Psoas muscle (tissue), 8 donors: ENCODE data around the gene TRPM3. TPM values are rescaled to one million over a fixed set of nuclear protein-coding genes. Genes with fewer than 3 reads are reported as not detected.

Source experiments
- ATAC-seq, 4 donors: fragments of 200-7000 bp; cut with Tn5 transposase; one replicate each; pipeline ENCODE4 v1.9.1; 2020; ENCODE audit warnings: moderate library complexity in 3 of 4, mild to moderate bottlenecking in 2 of 4
- DNase-seq, 2 donors: peaks; one replicate each; pipeline ENCODE4 v3.0.0-alpha.2; 2020
- H3K27ac ChIP-seq: fragments of 200-600 bp; one replicate; pipeline ENCODE4 v1.8.0; 2022
- H3K27me3 ChIP-seq, 3 donors: fragments of 200-600 bp in 1 of 3; one replicate each; pipeline versions ENCODE4 v1.6.1 to v1.8.0; 2013 to 2022; ENCODE audit warnings: low read length in 2 of 3, mild to moderate bottlenecking in 2 of 3, moderate library complexity in 1 of 3; ENCODE audit not compliant: insufficient read depth in 3 of 3
- H3K36me3 ChIP-seq, 2 donors: fragments of 200-600 bp in 1 of 2; one replicate each; pipeline versions ENCODE4 v1.6.1 to v1.8.0; 2013 to 2022; ENCODE audit warnings: low read depth in 1 of 2, mild to moderate bottlenecking in 1 of 2, moderate library complexity in 1 of 2; ENCODE audit not compliant: insufficient read depth in 1 of 2
- H3K4me1 ChIP-seq: fragments of 200-600 bp; one replicate; pipeline ENCODE4 v1.8.0; 2022
- H3K4me3 ChIP-seq: fragments of 200-600 bp; one replicate; pipeline ENCODE4 v1.8.0; 2022; ENCODE audit warnings: mild to moderate bottlenecking
- H3K9me3 ChIP-seq: fragments of 200-600 bp; one replicate; pipeline ENCODE4 v1.8.0; 2022
- CTCF ChIP-seq: fragments of 200-600 bp; IDR thresholded peaks from one replicate; pipeline ENCODE4 v1.8.0; 2022; ENCODE audit warnings: antibody characterized with exemption
- WGBS, 3 donors: extraction: QIAGEN DNeasy Blood & Tissue Kit; methylation state at CpG; one replicate each; pipeline versions ENCODE4 v1.1.6 to v1.1.7; 2013; 5-methylcytosine and 5-hydroxymethylcytosine counted together
- intact Hi-C, 2 donors: fragments of 100-400 bp; cut with DNase I; formaldehyde crosslinking; loops; one replicate each; pipeline versions ENCODE4 v1.11.0 to v1.14.2; 2022
- polyA plus RNA-seq, 3 donors: library from polyadenylated mRNA; stranded (reverse); fragments of 200-250 nt; gene quantifications; one replicate each; pipeline ENCODE4 v1.2.3, GENCODE V29; 2013
- total RNA-seq, 4 donors: library from RNA; stranded (reverse); fragmentation: NEBNext Ultra II Directional in 2 of 4; extraction: Animal tissue kit (Norgen Biotek cat#: 25700) in 2 of 4; gene quantifications; one replicate each; pipeline versions ENCODE4 v1.2.1 to v1.2.4, GENCODE V29; 2021 to 2023
- donor health status: healthy with polysubstance abuse.
- donor health status: DM: no; HTN: no; CAD: no; lungs with moderate emphysema.
- donor health status: Bipolar disorder and iron deficiency.
- donor health status: healthy.
- donor health status: DM: yes; HTN: yes; CAD: no.
- donor health status: DM: no; HTN: no; CAD: no.
- donor health status: DM: no; HTN: no; CAD: no.
- donor health status: DM: yes; HTN: yes; CAD: no.

TRPM3 gene
- total and polyA plus RNA-seq, 7 donors = 0.01 to 0.16 (median 0.06) TPM; not detected in 3

- no peaks in the 10 kb centered on the region for H3K9me3 ChIP-seq
- TF ChIP-seq CTCF = no peak
- no peak overlapping the region for H3K4me3 ChIP-seq
- WGBS, 3 donors = 64 to 73% (median 66%) methylated on average over 4 of the region's 4 CpGs
- no peak overlapping the region for H3K27ac ChIP-seq
- DNase-seq = no peak
- H3K4me1 ChIP-seq = no peaks in the 10 kb centered on the region
- intact Hi-C loops = no loop called here
- no peak for ATAC-seq
- no peaks in the 10 kb centered on the region for H3K27me3 ChIP-seq
- no peaks in the 10 kb centered on the region for H3K36me3 ChIP-seq
Measured at GRCh38 chr9:71052287-71052686, 69.1 kb downstream of the TRPM3 start.

DNA sequence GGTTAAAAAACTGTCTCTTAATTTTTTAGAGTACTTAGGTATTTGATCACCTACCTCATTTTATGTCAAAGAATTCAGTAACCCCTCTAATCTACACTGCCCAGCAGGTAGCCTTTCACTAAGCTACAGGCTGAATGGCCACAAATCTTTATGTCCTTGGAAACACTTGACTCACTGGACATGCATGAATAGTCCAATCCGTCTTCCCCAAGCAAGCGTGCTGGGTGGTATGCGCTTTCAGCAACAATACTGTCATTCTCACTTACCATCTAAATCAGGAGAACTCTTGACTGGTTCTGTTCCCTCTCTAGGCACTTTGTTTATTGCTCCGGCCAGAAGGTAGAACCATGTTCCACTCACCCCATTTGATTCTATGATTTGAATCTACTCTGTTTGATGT is 73.1 kb downstream of the TRPM3 start:
- no peak overlapping the region for H3K4me3 ChIP-seq
- no peaks in the 10 kb centered on the region for H3K9me3 ChIP-seq
- intact Hi-C loops = no loop called here
- H3K27ac ChIP-seq = no peak overlapping the region
- ATAC-seq = no peak
- H3K27me3 ChIP-seq = no peaks in the 10 kb centered on the region
- no peaks in the 10 kb centered on the region for H3K4me1 ChIP-seq
- no peak for DNase-seq
- no peaks in the 10 kb centered on the region for H3K36me3 ChIP-seq
- TF ChIP-seq CTCF = no peak
- WGBS, 3 donors = 55 to 63% (median 57%) methylated on average over 4 of the region's 4 CpGs

- intact Hi-C loops = no loop called here
Measured at GRCh38 chr9:71042448-71042990, 78.9 kb downstream of the TRPM3 start.

GRCh38 chr9:71037521-71037920 is 83.9 kb downstream of the TRPM3 start:
- Histone ChIP-seq H3K4me1 (no peaks in the 10 kb centered on the region), H3K9me3 (no peaks in the 10 kb centered on the region), H3K4me3 (no peak overlapping the region), H3K27me3 (peaks cover 0 to 3% (median 0%) of the 10 kb centered on the region in 3 donors), H3K27ac (no peak overlapping the region), H3K36me3 (no peaks in the 10 kb centered on the region)
- TF ChIP-seq CTCF = no peak
- DNase-seq = no peak
- 79 to 91% (median 82%) methylated on average over 4 of the region's 4 CpGs for WGBS, 3 donors
- no peak for ATAC-seq
- intact Hi-C loops = no loop called here

More at GRCh38 chr9:71042448-71042990, 78.9 kb downstream of the TRPM3 start:
- Histone ChIP-seq H3K27ac (no peak overlapping the region), H3K9me3 (no peaks in the 10 kb centered on the region), H3K4me1 (no peaks in the 10 kb centered on the region), H3K36me3 (no peaks in the 10 kb centered on the region), H3K4me3 (no peak overlapping the region), H3K27me3 (peaks cover 0 to 3% (median 0%) of the 10 kb centered on the region in 3 donors)
- ATAC-seq (no peak), DNase-seq (no peak)
- 62 to 69% (median 65%) methylated on average over 3 of the region's 3 CpGs for WGBS, 3 donors
- no peak for TF ChIP-seq CTCF

DNA sequence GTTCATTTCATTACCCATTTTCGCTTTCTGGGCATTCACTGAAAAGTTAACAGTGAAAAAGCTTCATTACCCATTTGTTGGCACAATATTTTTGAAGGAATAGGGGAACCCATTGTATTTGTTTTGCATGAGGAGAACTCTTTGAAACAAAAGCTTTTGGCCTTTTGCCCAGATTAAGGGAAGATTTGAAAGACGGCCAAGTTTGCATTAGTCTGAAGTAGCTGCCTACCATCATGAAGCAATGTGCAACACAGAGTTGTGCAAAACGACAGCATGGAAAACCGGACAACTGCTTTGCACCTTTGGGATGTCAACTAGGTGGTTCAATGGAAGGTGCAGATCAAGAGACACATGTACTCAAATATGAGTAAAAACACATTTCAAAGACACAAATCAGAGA is 84.9 kb downstream of the TRPM3 start:
- Histone ChIP-seq H3K4me1 (no peaks in the 10 kb centered on the region), H3K36me3 (no peaks in the 10 kb centered on the region), H3K27ac (no peak overlapping the region), H3K27me3 (peaks cover 0 to 3% (median 0%) of the 10 kb centered on the region in 3 donors), H3K9me3 (no peaks in the 10 kb centered on the region), H3K4me3 (no peak overlapping the region)
- ATAC-seq = no peak
- intact Hi-C loops = no loop called here
- no peak for TF ChIP-seq CTCF
- 25 to 32% (median 30%) methylated on average over 4 of the region's 4 CpGs for WGBS, 3 donors
- DNase-seq = no peak
